Suprapubic skin (tissue), 4 donors: ENCODE data around the gene LRRC3C. TPM values are rescaled to one million over a fixed set of nuclear protein-coding genes. Genes with fewer than 3 reads are reported as not detected.
A peak's percentile ranks its signal among the peaks of the same experiment; 100 is the strongest.

Experiments used
- DNase-seq, 2 donors: peaks; one replicate each; pipeline ENCODE4 v3.0.0-alpha.2; 2019; ENCODE audit warnings: low spot score in 2 of 2
- H3K27ac ChIP-seq: fragments of 200-600 bp; sonication (generic); one replicate; pipeline ENCODE4 v1.5.1; 2019
- H3K27me3 ChIP-seq: fragments of 200-600 bp; sonication (generic); one replicate; pipeline ENCODE4 v1.5.1; 2019
- H3K36me3 ChIP-seq: fragments of 200-600 bp; sonication (generic); one replicate; pipeline ENCODE4 v1.5.1; 2019
- H3K4me1 ChIP-seq: fragments of 200-600 bp; sonication (generic); one replicate; pipeline ENCODE4 v1.5.1; 2019
- H3K4me3 ChIP-seq: fragments of 200-600 bp; sonication (generic); one replicate; pipeline ENCODE4 v1.5.1; 2019; ENCODE audit warnings: mild to moderate bottlenecking
- H3K9me3 ChIP-seq: fragments of 200-600 bp; sonication (generic); one replicate; pipeline ENCODE4 v1.5.1; 2019
- EP300 ChIP-seq: sonication (generic); formaldehyde crosslinking; IDR thresholded peaks from one replicate; pipeline ENCODE4 v1.6.1; 2017; ENCODE audit warnings: antibody characterized with exemption
- POLR2A ChIP-seq, 2 donors: fragments of 450-650 bp; IDR thresholded peaks; one replicate each; pipeline ENCODE4 v1.6.1; 2017; ENCODE audit warnings: antibody characterized with exemption in 2 of 2, mild to moderate bottlenecking in 2 of 2, moderate library complexity in 2 of 2
- POLR2AphosphoS5 ChIP-seq, 3 donors: sonication (generic); formaldehyde crosslinking; IDR thresholded peaks; one replicate each; pipeline ENCODE4 v1.6.1; 2017; ENCODE audit warnings: antibody characterized with exemption in 3 of 3
- WGBS: methylation state at CpG from one replicate; pipeline ENCODE4 v1.1.5; 2018; 5-methylcytosine and 5-hydroxymethylcytosine counted together
- total RNA-seq, 4 donors: library from RNA; depleted of rRNA; stranded (reverse); fragments of >200 nt; gene quantifications; one replicate each; pipeline ENCODE4 v1.1.0, GENCODE V29; 2016
- TF ChIP-seq, protein P1 (sequence below), 2 donors: fragments of 200-600 bp in 1 of 2; fragments of 450-650 bp in 1 of 2; sonication (generic) in 1 of 2; IDR thresholded peaks; one replicate each; pipeline ENCODE4 v1.5.1; 2016 to 2019; ENCODE audit warnings: antibody characterized with exemption in 2 of 2, mild to moderate bottlenecking in 1 of 2, moderate library complexity in 1 of 2

Gene LRRC3C
- total RNA-seq, 4 donors from 2014 or later, result 1.1 to 2.3 TPM; not detected in 2

DNA sequence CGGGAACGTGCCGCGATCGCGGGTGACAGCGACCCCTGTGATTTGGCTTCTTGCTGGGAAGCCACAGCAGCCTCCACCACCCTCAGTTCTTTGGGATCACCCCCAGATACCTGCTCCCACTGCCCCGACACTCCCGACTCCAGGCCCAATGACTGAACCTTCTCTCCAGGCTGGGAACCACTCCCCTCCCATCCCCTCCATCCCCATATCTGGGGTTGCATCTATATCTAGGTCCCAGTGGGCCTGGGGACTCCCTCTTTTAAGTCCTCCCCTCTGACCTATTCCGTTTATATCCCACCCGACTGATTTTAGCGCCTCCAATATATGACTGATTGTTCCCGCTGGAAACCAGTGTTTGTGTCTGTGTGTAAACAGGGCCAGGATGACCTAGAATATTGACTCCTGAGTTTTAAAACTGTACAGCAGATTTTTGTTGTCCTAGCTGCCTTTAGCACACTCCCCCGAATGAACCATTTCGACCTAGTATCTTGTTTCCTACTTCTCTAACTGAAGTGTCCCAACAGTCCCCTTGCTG is 53.7 kb downstream of the LRRC3C start:
- DNase-seq, result no peak
- peaks cover 38% of the 10 kb centered on the region for H3K4me1 ChIP-seq
- no peaks in the 10 kb centered on the region for H3K9me3 ChIP-seq
- TF ChIP-seq POLR2A (IDR thresholded peaks at IDR 0.05) (no peak), EP300 (no peak), POLR2AphosphoS5 (IDR thresholded peaks at IDR 0.05) (no peak)
- TF ChIP-seq, protein P1, sequence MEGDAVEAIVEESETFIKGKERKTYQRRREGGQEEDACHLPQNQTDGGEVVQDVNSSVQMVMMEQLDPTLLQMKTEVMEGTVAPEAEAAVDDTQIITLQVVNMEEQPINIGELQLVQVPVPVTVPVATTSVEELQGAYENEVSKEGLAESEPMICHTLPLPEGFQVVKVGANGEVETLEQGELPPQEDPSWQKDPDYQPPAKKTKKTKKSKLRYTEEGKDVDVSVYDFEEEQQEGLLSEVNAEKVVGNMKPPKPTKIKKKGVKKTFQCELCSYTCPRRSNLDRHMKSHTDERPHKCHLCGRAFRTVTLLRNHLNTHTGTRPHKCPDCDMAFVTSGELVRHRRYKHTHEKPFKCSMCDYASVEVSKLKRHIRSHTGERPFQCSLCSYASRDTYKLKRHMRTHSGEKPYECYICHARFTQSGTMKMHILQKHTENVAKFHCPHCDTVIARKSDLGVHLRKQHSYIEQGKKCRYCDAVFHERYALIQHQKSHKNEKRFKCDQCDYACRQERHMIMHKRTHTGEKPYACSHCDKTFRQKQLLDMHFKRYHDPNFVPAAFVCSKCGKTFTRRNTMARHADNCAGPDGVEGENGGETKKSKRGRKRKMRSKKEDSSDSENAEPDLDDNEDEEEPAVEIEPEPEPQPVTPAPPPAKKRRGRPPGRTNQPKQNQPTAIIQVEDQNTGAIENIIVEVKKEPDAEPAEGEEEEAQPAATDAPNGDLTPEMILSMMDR (IDR thresholded peaks at IDR 0.05), result no peak
- WGBS, result 1% methylated on average over 10 of the region's 15 CpGs
- H3K27ac ChIP-seq, result peak overlapping the region; percentile 96
- peak overlapping the region; percentile 98 for H3K4me3 ChIP-seq
- no peaks in the 10 kb centered on the region for H3K27me3 ChIP-seq
- peaks cover 25% of the 10 kb centered on the region for H3K36me3 ChIP-seq

DNA sequence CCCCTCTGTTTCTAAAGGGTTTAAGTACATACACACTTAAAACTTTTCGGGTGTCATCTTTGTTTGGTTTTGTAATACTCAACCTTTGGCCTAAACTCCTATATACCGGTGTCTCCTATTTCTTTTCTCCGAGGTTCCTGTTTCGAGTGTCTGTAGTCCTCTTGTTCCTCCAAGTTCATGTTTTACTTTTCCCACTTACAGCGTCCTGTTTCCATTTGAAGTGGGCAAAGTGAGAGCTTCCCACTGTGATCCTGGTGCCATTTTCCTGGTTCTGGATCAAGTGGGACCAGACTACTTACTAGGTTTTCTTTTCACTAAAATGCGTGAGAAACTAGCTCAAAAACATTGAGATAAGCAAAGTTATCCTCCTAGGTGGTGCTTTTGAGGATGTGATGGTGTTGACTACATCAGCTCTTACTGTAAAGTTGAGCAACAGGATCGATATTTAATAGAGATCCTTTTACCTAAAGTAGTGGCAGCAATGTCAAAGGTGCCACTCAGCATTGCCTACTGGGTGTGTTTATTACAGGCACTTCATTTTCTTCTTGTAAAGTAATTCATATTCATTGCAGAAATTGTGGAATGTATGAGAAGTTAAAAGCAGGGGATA is 54.3 kb downstream of the LRRC3C start:
- Histone ChIP-seq H3K9me3 (no peaks in the 10 kb centered on the region), H3K27me3 (no peaks in the 10 kb centered on the region), H3K27ac (no peak overlapping the region), H3K4me3 (peak overlapping the region; percentile 98), H3K4me1 (peaks cover 38% of the 10 kb centered on the region), H3K36me3 (peaks cover 31% of the 10 kb centered on the region)
- 20% methylated on average over 7 of the region's 7 CpGs for WGBS
- no peak for TF ChIP-seq POLR2A (IDR thresholded peaks at IDR 0.05)
- TF ChIP-seq, protein P1 (IDR thresholded peaks at IDR 0.05), result no peak
- no peak for TF ChIP-seq EP300
- no peak for TF ChIP-seq POLR2AphosphoS5 (IDR thresholded peaks at IDR 0.05)
- DNase-seq, result no peak

DNA sequence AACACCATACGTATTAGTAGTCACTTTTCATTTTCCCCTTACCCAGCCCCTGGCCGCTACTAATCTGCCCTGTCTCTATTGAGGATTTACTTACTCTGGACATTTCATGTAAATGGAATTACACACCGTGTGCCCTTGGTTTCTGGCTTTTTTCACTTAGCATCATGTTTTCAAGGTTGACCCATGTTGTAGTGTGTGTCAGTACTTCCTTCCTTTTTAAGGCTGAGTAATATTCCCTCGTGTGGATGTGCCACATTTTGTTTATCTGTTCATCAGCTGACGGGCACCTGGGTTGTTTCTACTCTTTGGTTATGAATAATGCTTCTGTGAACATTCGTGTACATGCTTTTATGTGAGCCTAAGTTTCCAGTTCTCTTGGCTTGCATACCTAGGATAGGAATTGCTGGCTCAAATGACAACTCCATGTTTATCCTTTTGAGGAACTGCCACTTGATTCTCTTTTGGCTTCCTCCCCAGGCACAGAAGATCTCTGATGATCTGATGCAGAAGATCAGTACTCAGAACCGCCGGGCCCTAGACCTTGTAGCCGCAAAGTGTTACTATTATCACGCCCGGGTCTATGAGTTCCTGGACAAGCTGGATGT is 60.8 kb downstream of the LRRC3C start:
- no peak overlapping the region for H3K4me3 ChIP-seq
- no peak overlapping the region for H3K27ac ChIP-seq
- peaks cover 95% of the 10 kb centered on the region for H3K36me3 ChIP-seq
- DNase-seq, result no peak
- WGBS, result 92% methylated on average over 11 of the region's 11 CpGs
- TF ChIP-seq, protein P1 (IDR thresholded peaks at IDR 0.05), result no peak
- no peak for TF ChIP-seq EP300
- no peak for TF ChIP-seq POLR2AphosphoS5 (IDR thresholded peaks at IDR 0.05)
- no peak for TF ChIP-seq POLR2A (IDR thresholded peaks at IDR 0.05)
- no peaks in the 10 kb centered on the region for H3K27me3 ChIP-seq
- H3K9me3 ChIP-seq, result no peaks in the 10 kb centered on the region
- H3K4me1 ChIP-seq, result peaks cover 4% of the 10 kb centered on the region

DNA sequence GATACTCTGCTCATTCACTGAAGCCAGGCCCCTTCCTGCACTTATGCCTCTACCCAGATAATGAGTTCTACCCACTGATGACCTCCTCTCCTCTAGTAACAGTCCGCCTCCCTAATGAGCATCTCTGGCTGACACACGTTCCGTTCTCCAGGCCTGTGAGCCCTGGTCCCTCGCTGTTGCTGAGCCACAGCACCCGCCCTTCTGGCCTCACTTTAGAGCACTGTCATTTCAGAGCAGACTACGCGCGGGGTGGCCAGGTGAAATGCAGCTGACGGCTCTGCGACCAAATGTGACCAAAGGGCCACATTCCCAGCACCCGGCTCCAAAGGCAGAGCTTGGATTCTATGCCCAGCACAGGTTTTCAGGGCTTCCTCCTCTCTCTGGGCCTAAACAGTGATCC is 66.9 kb downstream of the LRRC3C start:
- TF ChIP-seq EP300 (no peak), POLR2AphosphoS5 (IDR thresholded peaks at IDR 0.05) (no peak), POLR2A (IDR thresholded peaks at IDR 0.05) (no peak)
- TF ChIP-seq, protein P1 (IDR thresholded peaks at IDR 0.05), result no peak
- Histone ChIP-seq H3K27ac (no peak overlapping the region), H3K9me3 (no peaks in the 10 kb centered on the region), H3K27me3 (no peaks in the 10 kb centered on the region), H3K36me3 (peaks cover 90% of the 10 kb centered on the region), H3K4me3 (no peak overlapping the region), H3K4me1 (peaks cover 7% of the 10 kb centered on the region)
- DNase-seq, result no peak
- WGBS, result 93% methylated on average over 11 of the region's 11 CpGs

Other genes with a start within 250 kb of the LRRC3C start
- 10 to 100 TPM; 25.7 to 41.5 (median 32.7) TPM for gene PGAP3, start 239.7 kb upstream of the LRRC3C start, total RNA-seq
- gene ERBB2, start 227.7 kb upstream of the LRRC3C start, total RNA-seq, result 100 to 1,000 TPM; 144 to 192 (median 173) TPM
- 10 to 100 TPM; 43.6 to 54.1 (median 52.1) TPM for gene MIEN1, start 197.2 kb upstream of the LRRC3C start, total RNA-seq
- 100 to 1,000 TPM in 1 of 4 donors, 10 to 100 TPM in 3; 49.4 to 114 (median 72.4) TPM for gene GRB7, start 189.8 kb upstream of the LRRC3C start, total RNA-seq
- gene IKZF3, start 63.4 kb upstream of the LRRC3C start, total RNA-seq, result 1 to 10 TPM in 2 of 4 donors, under 1 TPM in 2; 0.60 to 1.9 (median 1.1) TPM
- not detected for gene ZPBP2, start 59.5 kb upstream of the LRRC3C start, total RNA-seq
- 10 to 100 TPM in 2 of 4 donors, 1 to 10 TPM in 2; 5.4 to 76.6 (median 12.1) TPM for gene GSDMB, start 9.1 kb upstream of the LRRC3C start, total RNA-seq
- 10 to 100 TPM; 57.7 to 91.3 (median 77.9) TPM for gene ORMDL3, start 131 bp upstream of the LRRC3C start, total RNA-seq
- 100 to 1,000 TPM in 2 of 4 donors, 10 to 100 TPM in 2; 26.7 to 156 (median 105) TPM for gene GSDMA, start 35.3 kb downstream of the LRRC3C start, total RNA-seq
- 100 to 1,000 TPM in 2 of 4 donors, 10 to 100 TPM in 2; 82.8 to 118 (median 104) TPM for gene PSMD3, start 53.1 kb downstream of the LRRC3C start, total RNA-seq
- 1 to 10 TPM in 1 of 4 donors, not detected in 3; 5.0 TPM for gene CSF3, start 87.7 kb downstream of the LRRC3C start, total RNA-seq
- 100 to 1,000 TPM in 1 of 4 donors, 10 to 100 TPM in 3; 67.4 to 198 (median 80.3) TPM for gene MED24, start 126.7 kb downstream of the LRRC3C start, total RNA-seq
- 10 to 100 TPM; 32.6 to 69.9 (median 48.9) TPM for gene THRA, start 135.2 kb downstream of the LRRC3C start, total RNA-seq
- 100 to 1,000 TPM in 2 of 4 donors, 10 to 100 TPM in 2; 62.1 to 184 (median 96.0) TPM for gene NR1D1, start 172.9 kb downstream of the LRRC3C start, total RNA-seq
- gene MSL1, start 194.2 kb downstream of the LRRC3C start, total RNA-seq, result 100 to 1,000 TPM in 1 of 4 donors, 10 to 100 TPM in 3; 69.3 to 166 (median 86.9) TPM
- gene CASC3, start 212.8 kb downstream of the LRRC3C start, total RNA-seq, result 10 to 100 TPM; 42.9 to 92.5 (median 61.2) TPM
- 100 to 1,000 TPM; 221 to 547 (median 297) TPM for gene RAPGEFL1, start 249.7 kb downstream of the LRRC3C start, total RNA-seq